MCF 10A (cell line): ENCODE results near the gene ZNF888. TPM values are rescaled to one million over a fixed set of nuclear protein-coding genes. Genes with fewer than 3 reads are reported as not detected.

Source experiments
- BruUV-seq: library from RNA; stranded (reverse); fragments of 400-500 nt; replicated peaks from 2 replicates; lab custom pipeline; 2021; lab: Mats Ljungman, UMichigan
- CTCF ChIA-PET: fragments of 300-600 bp; sonication (Branson Sonifier 250); formaldehyde crosslinking; extraction: SDS; loops from one replicate; lab custom pipeline; 2021; ENCODE audit warnings: antibody characterized with exemption, inconsistent platforms; lab: Yijun Ruan, JAX
- POLR2A ChIA-PET: fragments of 300-600, 350-650 bp; sonication (Branson Sonifier 250); formaldehyde crosslinking; extraction: SDS; loops from one replicate; lab custom pipeline; 2020; ENCODE audit warnings: antibody characterized with exemption, inconsistent platforms; lab: Yijun Ruan, JAX
- DNase-seq: peaks from one replicate; pipeline ENCODE4 v3.0.0-alpha.2; 2018; ENCODE audit not compliant: unreplicated experiment
- H3K27ac Mint-ChIP-seq: one replicate; pipeline ENCODE4 v1.8.0; 2022; ENCODE audit warnings: mild to moderate bottlenecking, low read depth, mixed read lengths; ENCODE audit not compliant: unreplicated experiment
- H3K27me3 Mint-ChIP-seq: one replicate; pipeline ENCODE4 v1.8.0; 2022; ENCODE audit warnings: mixed read lengths; ENCODE audit not compliant: insufficient read depth, unreplicated experiment
- H3K36me3 Mint-ChIP-seq: one replicate; pipeline ENCODE4 v1.8.0; 2022; ENCODE audit warnings: mild to moderate bottlenecking, moderate library complexity, mixed read lengths; ENCODE audit not compliant: insufficient read depth, unreplicated experiment
- H3K4me1 Mint-ChIP-seq: one replicate; pipeline ENCODE4 v1.8.0; 2022; ENCODE audit warnings: mixed read lengths; ENCODE audit not compliant: insufficient read depth, unreplicated experiment
- H3K4me3 Mint-ChIP-seq: one replicate; pipeline ENCODE4 v1.8.0; 2022; ENCODE audit warnings: mild to moderate bottlenecking, moderate library complexity, mixed read lengths; ENCODE audit not compliant: unreplicated experiment
- H3K9me3 Mint-ChIP-seq: one replicate; pipeline ENCODE4 v1.8.0; 2022; ENCODE audit warnings: mixed read lengths; ENCODE audit not compliant: unreplicated experiment
- intact Hi-C: fragments of 100-400 bp; cut with micrococcal nuclease; formaldehyde crosslinking; loops from 2 replicates; pipeline ENCODE4 v1.14.1; 2022
- total RNA-seq: library from RNA; stranded (reverse); gene quantifications from 2 replicates; pipeline ENCODE4 v1.2.3, GENCODE V29; 2022
- TF ChIP-seq, protein P1 (sequence below): fragments of 200-600 bp; IDR thresholded peaks from one replicate; pipeline ENCODE4 v1.8.0; 2022; ENCODE audit warnings: antibody characterized with exemption, mild to moderate bottlenecking; ENCODE audit not compliant: unreplicated experiment

ZNF888 gene
- total RNA-seq, 1 experiment from 2014 or later: 7.0 TPM

DNA sequence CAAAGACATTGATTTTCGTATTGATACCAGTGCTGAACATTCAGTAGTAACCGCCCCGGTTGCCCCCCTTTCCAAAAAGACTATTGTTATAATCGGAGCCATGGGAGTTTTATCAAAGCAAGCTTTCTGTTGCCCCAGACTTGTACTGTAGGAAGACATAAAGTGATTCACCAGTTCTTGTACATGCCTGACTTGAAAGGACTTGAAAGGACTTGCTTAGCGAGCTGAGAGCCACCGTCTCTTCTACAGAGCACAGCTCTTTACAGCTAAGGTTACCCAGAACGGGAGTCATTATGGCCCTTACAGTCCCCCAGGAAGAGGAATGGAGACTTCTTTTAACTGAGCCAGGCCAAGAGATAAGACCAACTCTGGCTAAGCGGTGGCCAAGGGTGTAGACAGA lies 34.4 kb upstream of the ZNF888 start:
- ChIA-PET CTCF (interaction anchor here (0.6 kb wide), 1 partner anchor 467 kb away, joined by 3 read pairs; no protein-coding TSS in a partner anchor), POLR2A (no interaction called here)
- DNase-seq: no peak
- intact Hi-C loops: no loop called here
- no peak overlapping the region for H3K27ac Mint-ChIP-seq
- TF ChIP-seq, protein P1, sequence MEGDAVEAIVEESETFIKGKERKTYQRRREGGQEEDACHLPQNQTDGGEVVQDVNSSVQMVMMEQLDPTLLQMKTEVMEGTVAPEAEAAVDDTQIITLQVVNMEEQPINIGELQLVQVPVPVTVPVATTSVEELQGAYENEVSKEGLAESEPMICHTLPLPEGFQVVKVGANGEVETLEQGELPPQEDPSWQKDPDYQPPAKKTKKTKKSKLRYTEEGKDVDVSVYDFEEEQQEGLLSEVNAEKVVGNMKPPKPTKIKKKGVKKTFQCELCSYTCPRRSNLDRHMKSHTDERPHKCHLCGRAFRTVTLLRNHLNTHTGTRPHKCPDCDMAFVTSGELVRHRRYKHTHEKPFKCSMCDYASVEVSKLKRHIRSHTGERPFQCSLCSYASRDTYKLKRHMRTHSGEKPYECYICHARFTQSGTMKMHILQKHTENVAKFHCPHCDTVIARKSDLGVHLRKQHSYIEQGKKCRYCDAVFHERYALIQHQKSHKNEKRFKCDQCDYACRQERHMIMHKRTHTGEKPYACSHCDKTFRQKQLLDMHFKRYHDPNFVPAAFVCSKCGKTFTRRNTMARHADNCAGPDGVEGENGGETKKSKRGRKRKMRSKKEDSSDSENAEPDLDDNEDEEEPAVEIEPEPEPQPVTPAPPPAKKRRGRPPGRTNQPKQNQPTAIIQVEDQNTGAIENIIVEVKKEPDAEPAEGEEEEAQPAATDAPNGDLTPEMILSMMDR: no peak
- no peaks in the 10 kb centered on the region for H3K27me3 Mint-ChIP-seq
- H3K36me3 Mint-ChIP-seq: peaks cover 27% of the 10 kb centered on the region
- no peaks in the 10 kb centered on the region for H3K4me1 Mint-ChIP-seq
- BruUV-seq: no TSS peak
- H3K9me3 Mint-ChIP-seq: peaks cover 16% of the 10 kb centered on the region
- no peak overlapping the region for H3K4me3 Mint-ChIP-seq

DNA sequence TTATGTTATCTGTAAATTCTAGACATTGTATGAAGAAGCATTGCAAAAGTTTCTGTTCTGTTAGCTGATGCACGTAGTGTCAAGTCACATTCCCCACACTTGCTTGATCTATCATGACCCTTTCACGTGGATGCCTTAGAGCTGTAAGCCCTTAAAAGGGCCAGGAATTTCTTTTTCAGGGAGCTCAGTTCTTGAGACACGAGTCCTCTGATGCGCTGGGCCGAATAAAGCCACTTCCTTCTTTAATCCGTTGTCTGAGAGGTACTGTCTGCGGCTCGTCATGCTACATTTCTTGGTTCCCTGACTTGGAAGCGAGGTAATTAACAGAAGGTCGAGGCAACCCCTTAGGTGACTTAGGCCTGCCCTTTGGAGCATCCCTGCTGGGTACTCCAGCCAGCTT lies 33.7 kb upstream of the ZNF888 start:
- no peak for DNase-seq
- peaks cover 21% of the 10 kb centered on the region for H3K9me3 Mint-ChIP-seq
- H3K4me3 Mint-ChIP-seq: no peak overlapping the region
- no peaks in the 10 kb centered on the region for H3K4me1 Mint-ChIP-seq
- TF ChIP-seq, protein P1: no peak
- ChIA-PET POLR2A (no interaction called here), CTCF (interaction anchor here (0.6 kb wide), 1 partner anchor 468 kb away, joined by 3 read pairs; no protein-coding TSS in a partner anchor)
- no peak overlapping the region for H3K27ac Mint-ChIP-seq
- intact Hi-C loops: no loop called here
- no TSS peak for BruUV-seq
- peaks cover 34% of the 10 kb centered on the region for H3K36me3 Mint-ChIP-seq
- no peaks in the 10 kb centered on the region for H3K27me3 Mint-ChIP-seq

DNA sequence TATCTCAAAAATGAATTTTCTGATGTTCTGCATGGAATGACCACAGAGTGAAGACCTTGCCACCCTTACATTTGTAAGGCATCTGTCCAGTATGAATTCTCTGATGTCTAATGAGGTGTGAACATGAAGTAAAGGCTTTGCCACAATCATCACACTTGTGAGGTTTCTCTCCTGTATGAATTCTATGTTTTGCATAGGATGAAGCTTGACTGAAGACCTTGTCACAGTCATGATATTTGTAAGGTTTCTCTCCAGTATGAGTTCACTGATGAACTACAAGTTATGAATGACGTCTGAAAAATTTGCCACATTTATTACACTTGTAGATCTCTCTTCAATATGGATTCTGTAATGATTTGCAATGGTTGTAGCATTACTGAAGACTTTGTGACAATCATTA lies 26.2 kb upstream of the ZNF888 start:
- no peaks in the 10 kb centered on the region for H3K4me1 Mint-ChIP-seq
- TF ChIP-seq, protein P1: no peak
- H3K4me3 Mint-ChIP-seq: no peak overlapping the region
- peaks cover 26% of the 10 kb centered on the region for H3K9me3 Mint-ChIP-seq
- BruUV-seq: no TSS peak
- intact Hi-C loops: no loop called here
- H3K27ac Mint-ChIP-seq: no peak overlapping the region
- H3K27me3 Mint-ChIP-seq: no peaks in the 10 kb centered on the region
- ChIA-PET POLR2A (no interaction called here), CTCF (no interaction called here)
- peaks cover 40% of the 10 kb centered on the region for H3K36me3 Mint-ChIP-seq
- DNase-seq: no peak

DNA sequence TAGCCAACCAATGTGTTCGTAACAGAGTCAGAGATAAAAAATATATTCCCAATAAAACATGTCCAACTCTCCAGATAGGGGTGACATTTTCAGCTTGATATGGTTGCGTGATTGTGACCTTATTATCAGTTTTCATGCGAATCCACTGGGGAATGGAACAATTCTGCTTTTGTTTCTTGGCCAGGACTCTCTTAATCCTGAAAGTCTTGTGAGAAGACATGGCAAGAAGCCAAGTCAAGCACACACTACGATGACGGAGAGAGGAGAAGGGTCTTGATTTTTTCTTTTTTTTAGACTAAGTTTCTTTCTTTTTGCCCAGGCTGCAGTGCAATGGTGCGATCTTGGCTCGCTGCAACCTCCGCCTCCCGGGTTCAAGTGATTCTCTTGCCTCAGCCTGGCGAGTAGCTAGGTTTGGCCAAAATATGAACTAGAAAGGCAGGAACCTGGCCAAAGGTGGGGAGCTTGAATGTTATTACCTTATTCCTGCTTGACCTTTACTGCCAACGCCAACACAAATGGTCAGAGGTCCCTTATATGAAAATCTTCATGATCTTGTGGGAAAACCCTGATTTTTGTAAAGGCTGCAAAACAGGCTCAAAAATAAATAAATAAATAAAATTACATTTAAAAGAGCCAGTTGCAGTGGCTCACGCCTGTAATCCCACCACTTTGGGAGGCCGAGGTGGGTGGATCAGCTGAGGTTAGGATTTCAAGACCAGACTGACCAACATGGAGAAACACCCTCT lies 25.0 kb upstream of the ZNF888 start:
- intact Hi-C loops: no loop called here
- POLR2A ChIA-PET: no interaction called here
- no peak overlapping the region for H3K27ac Mint-ChIP-seq
- DNase-seq: no peak
- no TSS peak for BruUV-seq
- H3K9me3 Mint-ChIP-seq: peaks cover 28% of the 10 kb centered on the region
- TF ChIP-seq, protein P1: no peak
- CTCF ChIA-PET: interaction anchor here (0.7 kb wide), 1 partner anchor 806 kb away, joined by 3 read pairs; no protein-coding TSS in a partner anchor
- no peaks in the 10 kb centered on the region for H3K4me1 Mint-ChIP-seq
- peaks cover 30% of the 10 kb centered on the region for H3K36me3 Mint-ChIP-seq
- H3K4me3 Mint-ChIP-seq: no peak overlapping the region
- H3K27me3 Mint-ChIP-seq: no peaks in the 10 kb centered on the region
